Astrocyte of the spinal cord (primary cell): ENCODE measurements around the gene FAM8A1.
"Not testable (repeated sequence)": the region's sequence is repeated elsewhere in the genome, so short reads cannot be mapped to it uniquely, and the experiment has no call there.

Experiments used
- DNase-seq: peaks from one replicate; pipeline ENCODE4 v3.0.0; 2011; ENCODE audit warnings: low read depth, low spot score
- H3K4me3 ChIP-seq: 2 replicates; pipeline ENCODE4 v1.5.1; 2011; ENCODE audit warnings: low read depth, mild to moderate bottlenecking, low read length, moderate library complexity
- in situ Hi-C: cut with HindIII; loops from 2 replicates; pipeline ENCODE4 v1.10.0; 2017; ENCODE audit warnings: low sequenced_read_pairs
- TF ChIP-seq, protein P1 (sequence below): IDR thresholded peaks from 2 replicates; pipeline ENCODE4 v1.5.1; 2012; ENCODE audit warnings: low read depth, mild to moderate bottlenecking, low read length, inconsistent platforms

The FAM8A1 gene

DNA sequence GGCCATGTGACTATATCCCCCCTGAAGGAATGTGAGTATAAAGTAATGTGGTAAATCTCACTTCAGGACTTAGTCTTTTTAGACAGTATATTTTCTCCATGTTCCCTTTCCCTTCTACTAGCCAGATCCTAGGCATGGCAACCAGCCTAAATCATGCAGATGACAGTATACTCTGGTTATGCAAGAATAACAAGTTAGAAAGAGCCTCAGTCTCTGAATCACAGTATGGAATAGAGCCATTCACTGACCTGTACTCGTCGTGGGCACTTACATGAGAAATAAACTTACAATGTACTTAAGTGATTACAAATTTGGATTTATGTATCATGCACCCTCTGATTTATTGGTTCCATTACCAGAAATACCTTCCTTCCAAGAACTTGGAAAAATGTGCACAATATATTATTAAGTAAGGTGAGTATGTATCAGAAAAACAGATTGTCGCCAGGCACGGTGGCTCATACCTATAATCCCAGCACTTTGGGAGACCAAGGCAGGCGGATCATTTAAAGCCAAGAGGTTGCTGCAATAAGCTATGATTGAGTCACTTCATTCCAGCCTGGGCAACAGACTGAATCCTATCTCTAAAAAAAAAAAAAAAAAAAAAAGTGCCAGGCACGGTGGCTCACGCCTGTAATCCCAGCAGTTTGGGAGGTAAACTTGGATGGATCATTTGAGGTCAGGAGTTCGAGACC lies 25.1 kb upstream of the FAM8A1 start:
- peak; percentile 78 for DNase-seq
- no peak overlapping the region for H3K4me3 ChIP-seq
- in situ Hi-C loops, result no loop called here
- TF ChIP-seq, protein P1, sequence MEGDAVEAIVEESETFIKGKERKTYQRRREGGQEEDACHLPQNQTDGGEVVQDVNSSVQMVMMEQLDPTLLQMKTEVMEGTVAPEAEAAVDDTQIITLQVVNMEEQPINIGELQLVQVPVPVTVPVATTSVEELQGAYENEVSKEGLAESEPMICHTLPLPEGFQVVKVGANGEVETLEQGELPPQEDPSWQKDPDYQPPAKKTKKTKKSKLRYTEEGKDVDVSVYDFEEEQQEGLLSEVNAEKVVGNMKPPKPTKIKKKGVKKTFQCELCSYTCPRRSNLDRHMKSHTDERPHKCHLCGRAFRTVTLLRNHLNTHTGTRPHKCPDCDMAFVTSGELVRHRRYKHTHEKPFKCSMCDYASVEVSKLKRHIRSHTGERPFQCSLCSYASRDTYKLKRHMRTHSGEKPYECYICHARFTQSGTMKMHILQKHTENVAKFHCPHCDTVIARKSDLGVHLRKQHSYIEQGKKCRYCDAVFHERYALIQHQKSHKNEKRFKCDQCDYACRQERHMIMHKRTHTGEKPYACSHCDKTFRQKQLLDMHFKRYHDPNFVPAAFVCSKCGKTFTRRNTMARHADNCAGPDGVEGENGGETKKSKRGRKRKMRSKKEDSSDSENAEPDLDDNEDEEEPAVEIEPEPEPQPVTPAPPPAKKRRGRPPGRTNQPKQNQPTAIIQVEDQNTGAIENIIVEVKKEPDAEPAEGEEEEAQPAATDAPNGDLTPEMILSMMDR, result no peak

DNA sequence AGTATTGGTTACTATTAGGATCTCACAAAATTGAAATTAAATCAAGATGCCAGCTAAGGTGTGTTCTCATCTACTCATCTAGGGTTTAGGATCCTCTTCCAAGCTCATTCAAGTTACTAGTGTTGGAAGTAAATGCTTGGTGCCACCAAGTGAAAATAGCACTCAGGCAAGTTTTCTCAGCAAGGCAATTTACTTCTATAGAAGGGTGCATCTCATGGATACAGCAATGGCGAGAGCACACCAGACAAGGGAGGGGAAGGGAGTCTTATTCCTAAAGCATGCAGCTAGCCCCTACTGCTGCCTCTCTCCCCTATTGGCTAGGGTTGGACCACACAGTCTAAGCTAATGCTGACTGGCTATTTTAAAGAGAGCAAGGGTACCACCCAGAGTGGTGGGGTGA lies 23.0 kb upstream of the FAM8A1 start:
- in situ Hi-C loops, result no loop called here
- DNase-seq, result no peak
- TF ChIP-seq, protein P1, result no peak

DNA sequence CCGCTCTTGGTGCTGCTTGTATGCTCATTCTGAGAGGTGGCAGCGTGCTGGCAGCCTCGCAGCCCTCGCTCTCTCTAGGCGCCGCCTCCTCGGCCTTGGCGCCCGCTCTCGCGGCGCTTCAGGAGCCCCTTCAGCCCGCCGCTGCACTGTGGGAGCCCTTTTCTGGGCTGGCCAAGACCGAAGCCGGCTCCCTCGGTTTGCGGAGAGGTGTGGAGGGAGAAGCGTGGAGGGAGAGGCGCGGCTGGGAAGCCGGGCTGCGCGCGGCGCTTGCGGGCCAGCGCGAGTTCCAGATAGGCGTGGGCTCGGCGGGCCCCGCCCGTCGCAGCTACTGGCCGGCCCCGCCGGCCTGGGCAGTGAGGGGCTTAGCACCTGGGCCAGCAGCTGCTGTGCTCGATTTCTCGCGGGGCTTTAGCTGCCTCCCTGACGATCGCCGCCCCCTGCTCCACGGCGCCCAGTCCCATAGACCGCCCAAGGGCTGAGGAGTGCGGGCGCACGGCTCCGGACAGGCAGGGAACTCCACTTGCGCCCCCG lies 19.5 kb upstream of the FAM8A1 start:
- DNase-seq, result peak; percentile 56
- in situ Hi-C loops, result no loop called here
- TF ChIP-seq, protein P1, result no peak
- H3K4me3 ChIP-seq, result peak overlapping the region; percentile 50

More for the DNA sequence above, 23.0 kb upstream of the FAM8A1 start:
- no peak overlapping the region for H3K4me3 ChIP-seq

DNA sequence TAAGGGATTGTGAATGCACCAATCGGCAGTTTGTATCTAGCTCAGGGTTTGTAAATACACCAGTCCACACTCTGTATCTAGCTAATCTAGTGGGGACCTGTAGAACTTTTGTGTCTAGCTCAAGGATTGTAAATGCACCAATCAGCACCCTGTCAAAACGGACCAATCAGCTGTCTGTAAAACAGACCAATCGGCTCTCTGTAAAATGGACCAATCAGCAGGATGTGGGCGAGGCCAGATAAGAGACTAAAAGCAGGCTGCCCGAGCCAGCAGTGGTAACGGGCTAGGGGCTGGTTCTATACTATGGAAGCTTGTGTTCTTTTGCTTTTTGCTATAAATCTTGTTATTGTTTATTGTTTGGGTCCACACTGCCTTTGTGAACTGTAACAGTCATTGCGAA lies 18.8 kb upstream of the FAM8A1 start:
- DNase-seq, H3K4me3 ChIP-seq, in situ Hi-C loops: not testable (repeated sequence)

DNA sequence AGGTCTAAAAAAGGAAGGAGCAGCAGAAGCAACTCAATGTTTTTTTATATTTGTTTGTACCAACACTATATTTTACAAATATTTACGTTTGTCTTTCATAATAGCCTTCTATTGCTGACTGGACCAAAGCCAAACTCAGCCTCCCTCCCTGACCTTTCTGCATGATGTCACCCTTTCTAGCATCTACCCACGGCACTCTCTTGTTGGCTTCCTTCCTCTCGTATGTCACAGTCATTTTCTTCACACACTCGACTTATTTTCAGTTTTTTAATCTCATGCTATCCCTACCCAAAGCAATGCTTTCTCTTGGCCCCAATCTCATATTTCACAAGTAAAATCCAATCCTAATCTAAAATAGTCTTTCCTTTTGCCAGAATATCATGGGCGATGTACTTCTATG lies 16.3 kb upstream of the FAM8A1 start:
- in situ Hi-C loops, result no loop called here
- no peak for DNase-seq
- TF ChIP-seq, protein P1, result no peak
- no peak overlapping the region for H3K4me3 ChIP-seq

DNA sequence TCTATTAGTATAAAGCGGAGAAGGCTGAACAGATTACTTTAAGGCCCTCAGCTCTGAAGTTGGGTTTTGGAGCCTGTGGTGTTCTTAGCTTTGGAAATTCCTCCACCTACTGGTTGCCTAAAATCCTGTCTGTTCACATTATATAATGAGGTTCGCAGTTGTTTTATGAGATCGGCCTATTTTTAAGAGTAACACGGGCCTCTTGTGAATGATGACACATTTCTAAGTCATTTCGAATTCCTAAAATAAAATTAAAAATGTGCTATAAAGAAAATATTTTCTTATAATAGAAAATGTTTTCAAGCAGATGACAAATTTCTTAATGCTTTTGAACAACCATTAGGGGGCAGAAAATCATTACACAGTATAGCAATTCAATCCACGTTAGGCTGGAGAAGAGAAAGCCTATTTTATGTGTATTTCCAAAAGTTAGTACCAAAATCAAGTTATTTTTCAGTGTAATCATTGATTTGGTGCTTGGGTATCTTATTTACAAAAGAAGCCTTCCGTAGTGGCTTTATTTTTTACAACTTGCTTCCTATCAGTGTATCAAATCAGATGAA lies 15.8 kb upstream of the FAM8A1 start:
- peak; percentile 88 for DNase-seq
- TF ChIP-seq, protein P1, result peak; percentile 58
- in situ Hi-C loops, result no loop called here
- H3K4me3 ChIP-seq, result no peak overlapping the region

DNA sequence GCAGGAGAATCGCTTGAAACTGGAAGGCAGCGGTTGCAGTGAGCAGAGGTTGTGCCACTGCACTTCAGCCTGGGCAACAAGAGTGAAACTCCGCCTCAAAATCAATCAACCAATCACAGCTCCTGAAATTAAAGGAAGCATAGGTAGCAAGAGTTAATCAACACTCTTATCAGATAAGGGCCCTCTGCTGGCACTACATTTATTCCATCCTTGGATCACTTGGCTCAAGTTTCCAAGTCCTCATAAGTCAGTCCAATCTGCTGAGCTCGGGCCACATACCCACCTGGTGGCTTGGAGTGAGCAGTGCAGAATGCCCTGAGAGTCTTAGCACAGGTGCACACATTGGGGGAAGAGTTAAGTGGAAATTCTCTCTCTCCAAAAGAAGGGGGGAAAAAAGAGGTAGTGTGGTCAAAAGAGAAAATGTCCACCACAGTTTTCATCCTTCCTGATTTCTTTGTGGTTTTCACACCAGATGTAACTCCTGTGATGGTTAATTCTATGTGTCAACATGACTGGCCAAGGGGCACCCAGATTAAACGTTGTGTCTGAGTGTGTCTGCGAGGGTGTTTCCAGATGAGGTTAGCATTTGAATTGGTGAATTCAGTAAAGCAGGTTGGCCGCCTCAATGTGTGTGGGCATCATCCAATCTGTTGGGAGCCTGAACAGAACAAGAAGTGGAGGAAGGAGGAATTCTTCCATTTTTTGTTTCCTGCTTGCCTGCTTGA lies 14.2 kb upstream of the FAM8A1 start:
- no peak for DNase-seq
- TF ChIP-seq, protein P1, result peak; percentile 23
- in situ Hi-C loops, result no loop called here
- H3K4me3 ChIP-seq, result no peak overlapping the region

DNA sequence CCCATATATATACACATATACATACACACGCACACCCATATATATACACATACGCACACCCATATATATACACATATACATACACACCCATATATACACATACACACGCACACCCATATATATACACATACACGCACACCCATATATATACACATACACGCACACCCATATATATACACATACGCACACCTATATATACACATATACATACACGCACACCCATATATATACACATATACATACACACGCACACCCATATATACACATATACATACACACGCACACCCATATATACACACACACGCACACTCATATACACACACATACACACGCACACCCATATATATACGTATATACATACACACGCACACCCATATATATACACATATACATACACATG lies 13.5 kb upstream of the FAM8A1 start:
- H3K4me3 ChIP-seq, in situ Hi-C loops, DNase-seq: not testable (repeated sequence)
